ENCODE measurements around the gene ZNF646.

Gene ZNF646

GRCh38 chr16:31083981-31084380, 9.8 kb downstream of the ZNF646 start:
- Mint-ChIP-seq H3K27ac (no peak overlapping the region), H3K9me3 (no peaks in the 10 kb centered on the region), H3K4me1 (ENCODE audit: low read depth) (peaks cover 41% of the 10 kb centered on the region), H3K27me3 (no peaks in the 10 kb centered on the region), H3K4me3 (no peak overlapping the region), H3K36me3 (ENCODE audit: low read depth) (peaks cover 99% of the 10 kb centered on the region)
- intact Hi-C loops (cut with micrococcal nuclease) = no loop called here

- intact Hi-C loops (cut with micrococcal nuclease) = no loop called here
- H3K36me3 Mint-ChIP-seq (ENCODE audit: low read depth) = peaks cover 99% of the 10 kb centered on the region
- no peak overlapping the region for H3K4me3 Mint-ChIP-seq
- no peaks in the 10 kb centered on the region for H3K9me3 Mint-ChIP-seq
- H3K27ac Mint-ChIP-seq = no peak overlapping the region
- H3K4me1 Mint-ChIP-seq (ENCODE audit: low read depth) = peaks cover 34% of the 10 kb centered on the region
- no peaks in the 10 kb centered on the region for H3K27me3 Mint-ChIP-seq
Measured at GRCh38 chr16:31084584-31085302, 10.5 kb downstream of the ZNF646 start.

DNA sequence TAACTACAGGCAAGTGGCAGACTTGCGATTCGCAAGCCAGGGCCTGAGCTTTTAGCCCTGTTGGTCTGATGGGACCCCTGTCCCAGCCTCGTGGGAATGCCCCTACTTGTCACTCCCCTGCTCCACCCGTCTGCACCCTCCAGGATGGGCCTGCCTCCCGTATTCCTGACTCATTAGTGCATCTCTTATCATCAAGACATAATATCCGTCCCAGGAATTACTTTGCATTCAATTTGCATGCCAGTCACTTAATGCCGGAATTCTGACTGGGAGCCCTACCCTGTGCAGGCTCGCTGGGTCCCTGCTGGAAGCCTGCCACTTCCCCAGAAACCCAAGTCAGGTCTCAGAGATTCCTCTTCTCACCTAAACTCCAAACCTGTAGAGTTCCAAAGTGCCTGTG, 11.2 kb downstream of the ZNF646 start:
- Mint-ChIP-seq H3K4me1 (ENCODE audit: low read depth) (peaks cover 27% of the 10 kb centered on the region), H3K36me3 (ENCODE audit: low read depth) (peaks cover 99% of the 10 kb centered on the region), H3K27me3 (no peaks in the 10 kb centered on the region), H3K27ac (no peak overlapping the region), H3K9me3 (no peaks in the 10 kb centered on the region), H3K4me3 (no peak overlapping the region)
- intact Hi-C loops (cut with micrococcal nuclease) = no loop called here

DNA sequence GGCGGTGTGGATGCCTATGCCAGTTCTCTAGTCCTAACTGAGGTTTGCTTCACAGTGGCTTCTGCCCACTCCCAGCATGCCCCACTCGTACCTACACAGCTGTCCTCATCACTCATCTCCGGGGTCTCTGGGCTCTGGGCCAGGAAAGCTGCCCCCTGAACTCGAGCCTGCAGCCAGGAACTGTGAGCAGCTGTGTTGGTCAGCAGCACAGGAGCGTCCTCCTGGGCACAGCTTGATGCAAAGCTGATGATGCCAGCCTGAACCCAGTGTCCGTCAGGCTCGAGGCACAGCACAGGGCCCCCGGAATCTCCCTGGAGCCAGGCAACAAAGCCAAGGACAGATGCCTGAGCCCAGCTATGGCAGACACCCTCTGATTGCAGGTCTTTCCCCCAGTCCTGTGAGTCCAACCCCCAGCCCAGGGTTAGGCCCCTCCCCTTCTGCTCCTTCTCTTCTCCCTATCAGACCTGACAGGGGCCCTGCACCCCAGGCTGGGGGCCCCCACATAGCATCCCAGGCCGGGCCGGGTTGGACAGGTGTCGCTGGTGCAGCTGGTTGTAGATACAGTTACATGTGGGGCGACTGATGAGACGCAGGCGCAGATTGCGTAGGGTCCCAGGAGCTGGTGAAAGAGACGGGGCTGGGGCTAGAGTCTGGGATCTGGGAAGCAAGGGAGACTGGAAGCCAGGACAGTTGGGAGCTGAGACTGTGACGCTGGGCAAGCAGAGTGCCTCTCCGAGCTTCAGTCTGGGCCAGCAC, 11.8 kb downstream of the ZNF646 start:
- intact Hi-C loops (cut with micrococcal nuclease) = no loop called here
- Mint-ChIP-seq H3K36me3 (ENCODE audit: low read depth) (peaks cover 99% of the 10 kb centered on the region), H3K4me3 (no peak overlapping the region), H3K27me3 (no peaks in the 10 kb centered on the region), H3K9me3 (no peaks in the 10 kb centered on the region), H3K27ac (peak overlapping the region; percentile 7), H3K4me1 (ENCODE audit: low read depth) (peaks cover 25% of the 10 kb centered on the region)

- H3K4me1 Mint-ChIP-seq (ENCODE audit: low read depth) = peaks cover 20% of the 10 kb centered on the region
- H3K36me3 Mint-ChIP-seq (ENCODE audit: low read depth) = peaks cover 99% of the 10 kb centered on the region
- H3K27ac Mint-ChIP-seq = peak overlapping the region; percentile 7
- no peaks in the 10 kb centered on the region for H3K27me3 Mint-ChIP-seq
- no peaks in the 10 kb centered on the region for H3K9me3 Mint-ChIP-seq
- H3K4me3 Mint-ChIP-seq = no peak overlapping the region
- intact Hi-C loops (cut with micrococcal nuclease) = no loop called here
Measured at GRCh38 chr16:31086629-31086906, 12.3 kb downstream of the ZNF646 start.

DNA sequence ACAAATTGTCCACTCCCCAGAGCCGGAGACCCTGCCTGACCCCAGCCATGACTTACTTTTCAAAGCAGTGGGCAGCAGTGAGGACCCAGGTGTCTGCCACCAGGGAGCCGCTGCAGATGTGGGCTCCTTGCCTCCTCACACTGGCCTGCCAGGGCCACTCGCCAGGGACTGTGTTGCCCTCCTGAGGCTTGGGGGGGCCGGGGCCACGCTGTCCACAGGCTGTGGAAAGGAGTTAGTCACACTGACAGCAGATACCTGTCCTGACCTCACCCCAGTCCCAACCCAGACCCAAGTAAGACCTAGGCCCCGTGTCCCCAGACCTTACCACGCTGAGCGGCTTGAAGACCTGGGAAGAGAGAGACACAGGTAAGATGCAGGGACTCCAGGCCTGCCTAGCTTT, 13.3 kb downstream of the ZNF646 start:
- no peak overlapping the region for H3K27ac Mint-ChIP-seq
- intact Hi-C loops (cut with micrococcal nuclease) = no loop called here
- peaks cover 12% of the 10 kb centered on the region for H3K4me1 Mint-ChIP-seq (ENCODE audit: low read depth)
- no peaks in the 10 kb centered on the region for H3K27me3 Mint-ChIP-seq
- H3K4me3 Mint-ChIP-seq = no peak overlapping the region
- H3K9me3 Mint-ChIP-seq = no peaks in the 10 kb centered on the region
- H3K36me3 Mint-ChIP-seq (ENCODE audit: low read depth) = peaks cover 96% of the 10 kb centered on the region

- H3K27ac Mint-ChIP-seq = no peak overlapping the region
- no peaks in the 10 kb centered on the region for H3K9me3 Mint-ChIP-seq
- H3K27me3 Mint-ChIP-seq = no peaks in the 10 kb centered on the region
- intact Hi-C loops (cut with micrococcal nuclease) = no loop called here
- H3K4me3 Mint-ChIP-seq = no peak overlapping the region
- H3K36me3 Mint-ChIP-seq (ENCODE audit: low read depth) = peaks cover 93% of the 10 kb centered on the region
- peaks cover 12% of the 10 kb centered on the region for H3K4me1 Mint-ChIP-seq (ENCODE audit: low read depth)
Measured at GRCh38 chr16:31087971-31088370, 13.7 kb downstream of the ZNF646 start.

DNA sequence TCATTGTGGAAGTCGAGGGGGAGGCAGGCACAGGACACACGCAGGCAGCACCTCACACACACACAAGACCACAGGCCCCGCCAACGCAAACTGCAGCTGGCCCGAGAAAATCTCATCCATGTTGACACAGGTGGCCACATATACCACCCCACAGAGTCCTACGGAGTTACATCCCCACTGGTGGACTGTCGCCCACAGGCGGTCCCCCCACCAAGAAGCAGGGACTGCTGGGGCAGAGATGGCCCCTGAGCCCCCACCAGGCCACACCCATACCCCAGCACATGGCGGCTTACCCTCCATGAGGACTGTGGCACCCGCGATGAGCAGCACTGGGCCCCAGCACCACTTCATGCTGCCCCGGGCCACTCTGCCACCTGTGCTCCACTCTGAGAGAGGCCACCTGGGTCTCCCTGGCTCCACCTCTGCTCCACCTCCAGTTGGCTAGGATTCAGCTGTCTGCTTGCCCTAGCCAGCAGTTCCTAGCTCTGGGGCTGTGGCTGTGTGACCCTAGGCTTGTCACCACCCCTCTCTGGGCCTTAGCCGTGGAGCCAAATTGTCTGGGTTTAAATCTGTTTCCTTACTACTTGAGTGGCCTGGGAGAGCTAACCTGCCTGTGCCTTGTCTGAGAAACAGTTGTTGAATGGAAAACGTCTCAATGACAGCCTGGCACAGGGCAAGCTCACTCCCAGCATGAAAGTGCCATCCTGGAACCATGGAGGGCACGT, 14.4 kb downstream of the ZNF646 start, which contains the start of gene PRSS53:
Gene PRSS53 (minus strand): TSS at position 485 of the 725 bp plus-strand sequence. CDS start 134 bp downstream, at position 351.
- intact Hi-C loops (cut with micrococcal nuclease) = no loop called here
- no peak within 1 kb of the TSS for H3K27ac Mint-ChIP-seq
- H3K9me3 Mint-ChIP-seq = no peaks in the 10 kb centered on the region
- H3K4me3 Mint-ChIP-seq = no peak within 1 kb of the TSS
- H3K4me1 Mint-ChIP-seq (ENCODE audit: low read depth) = peaks cover 16% of the 10 kb centered on the region
- peaks cover 87% of the 10 kb centered on the region for H3K36me3 Mint-ChIP-seq (ENCODE audit: low read depth)
- H3K27me3 Mint-ChIP-seq = no peaks in the 10 kb centered on the region

DNA sequence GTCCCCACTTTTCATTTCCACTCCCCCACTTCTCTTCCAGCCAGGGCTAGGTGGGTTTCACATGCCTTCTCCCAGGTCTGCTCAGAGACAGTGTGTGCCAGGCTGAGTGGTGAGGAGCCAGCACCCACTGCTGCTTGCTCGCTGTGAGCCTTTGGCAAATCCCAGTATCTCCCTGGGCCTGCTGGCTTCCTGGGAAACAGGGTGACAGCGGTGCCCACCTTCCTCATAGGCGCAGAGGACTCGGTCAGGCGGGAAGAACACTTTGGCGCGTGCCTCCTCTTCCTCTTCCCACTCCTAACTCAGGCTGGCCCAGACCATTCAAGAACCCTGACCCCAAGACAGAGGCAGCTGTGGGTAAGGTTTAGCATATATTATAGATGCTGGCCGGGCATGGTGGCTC, 15.0 kb downstream of the ZNF646 start:
- no peak overlapping the region for H3K27ac Mint-ChIP-seq
- intact Hi-C loops (cut with micrococcal nuclease) = no loop called here
- H3K9me3 Mint-ChIP-seq = no peaks in the 10 kb centered on the region

DNA sequence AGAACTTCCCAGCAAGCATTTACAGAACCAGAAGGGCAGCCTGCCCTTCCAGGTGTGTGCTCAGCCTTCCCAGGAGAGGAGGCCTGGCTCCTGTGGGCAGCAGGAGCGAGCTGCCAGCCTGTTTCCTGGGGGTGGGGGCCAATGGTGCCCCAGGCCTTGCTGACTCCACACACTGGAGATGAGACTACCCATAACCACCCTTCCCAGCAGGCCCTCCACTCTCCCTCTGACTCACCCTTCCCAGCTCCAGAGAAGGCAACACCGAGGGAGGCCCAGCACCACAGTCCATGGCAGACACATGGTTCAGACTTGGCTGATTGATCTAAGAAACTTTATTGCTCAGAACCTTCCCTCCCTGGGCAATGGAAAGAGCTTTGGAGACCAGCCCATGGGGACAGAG, 16.3 kb downstream of the ZNF646 start:
- no peak overlapping the region for H3K27ac Mint-ChIP-seq
- peaks cover 75% of the 10 kb centered on the region for H3K36me3 Mint-ChIP-seq (ENCODE audit: low read depth)
- intact Hi-C loops (cut with micrococcal nuclease) = loop anchor here (10.0 kb wide), 2 partner anchors 136 to 354 kb away; partner anchors contain the start of genes SETD1A and ZNF843
- H3K4me1 Mint-ChIP-seq (ENCODE audit: low read depth) = peaks cover 27% of the 10 kb centered on the region
- H3K27me3 Mint-ChIP-seq = no peaks in the 10 kb centered on the region
- no peaks in the 10 kb centered on the region for H3K9me3 Mint-ChIP-seq
- no peak overlapping the region for H3K4me3 Mint-ChIP-seq

More for the DNA sequence above, 15.0 kb downstream of the ZNF646 start:
- H3K4me1 Mint-ChIP-seq (ENCODE audit: low read depth) = peaks cover 22% of the 10 kb centered on the region
- no peaks in the 10 kb centered on the region for H3K27me3 Mint-ChIP-seq
- no peak overlapping the region for H3K4me3 Mint-ChIP-seq
- H3K36me3 Mint-ChIP-seq (ENCODE audit: low read depth) = peaks cover 85% of the 10 kb centered on the region

- intact Hi-C loops (cut with micrococcal nuclease) = loop anchor here (10.0 kb wide), 2 partner anchors 138 to 352 kb away; partner anchors contain the start of genes SETD1A and ZNF843
- H3K36me3 Mint-ChIP-seq (ENCODE audit: low read depth) = peaks cover 58% of the 10 kb centered on the region
- H3K27ac Mint-ChIP-seq = no peak overlapping the region
- no peaks in the 10 kb centered on the region for H3K9me3 Mint-ChIP-seq
- H3K27me3 Mint-ChIP-seq = no peaks in the 10 kb centered on the region
- H3K4me3 Mint-ChIP-seq = no peak overlapping the region
- H3K4me1 Mint-ChIP-seq (ENCODE audit: low read depth) = peaks cover 37% of the 10 kb centered on the region
Measured at GRCh38 chr16:31092330-31092729, 18.1 kb downstream of the ZNF646 start.

DNA sequence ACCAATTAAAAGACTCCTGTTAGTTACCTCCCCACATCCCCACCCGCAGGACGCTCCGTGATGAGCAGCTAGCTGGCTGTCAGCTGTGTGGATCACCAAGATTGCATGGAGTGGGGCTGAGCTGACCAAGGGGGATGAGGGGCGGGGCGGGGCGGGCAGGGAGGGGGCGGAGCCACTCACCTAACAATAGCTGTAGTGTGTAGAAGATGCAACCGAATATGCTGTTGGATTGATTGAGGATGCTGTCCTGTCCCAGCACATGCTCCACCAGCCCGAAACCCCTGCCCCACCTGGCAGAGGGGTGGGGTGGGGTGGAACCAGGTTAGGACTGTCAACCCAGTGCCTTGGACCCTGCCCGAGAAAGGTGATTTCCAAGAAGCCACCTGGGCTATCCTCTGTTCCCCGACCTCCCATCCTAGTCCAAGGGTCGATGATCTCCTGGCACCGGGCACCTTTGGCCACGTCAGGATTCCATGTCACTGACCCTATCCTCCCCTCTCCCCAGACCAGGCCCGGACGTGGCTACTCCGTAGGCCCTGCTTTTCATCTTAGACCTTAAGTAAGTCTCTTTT, 19.0 kb downstream of the ZNF646 start:
- peaks cover 37% of the 10 kb centered on the region for H3K4me1 Mint-ChIP-seq (ENCODE audit: low read depth)
- no peaks in the 10 kb centered on the region for H3K27me3 Mint-ChIP-seq
- no peak overlapping the region for H3K27ac Mint-ChIP-seq
- H3K36me3 Mint-ChIP-seq (ENCODE audit: low read depth) = peaks cover 49% of the 10 kb centered on the region
- intact Hi-C loops (cut with micrococcal nuclease) = loop anchor here (10.0 kb wide), 2 partner anchors 138 to 352 kb away; partner anchors contain the start of genes SETD1A and ZNF843
- H3K9me3 Mint-ChIP-seq = no peaks in the 10 kb centered on the region
- H3K4me3 Mint-ChIP-seq = peak overlapping the region; percentile 44

GRCh38 chr16:31094088-31094423, 19.8 kb downstream of the ZNF646 start:
- no peaks in the 10 kb centered on the region for H3K27me3 Mint-ChIP-seq
- H3K4me1 Mint-ChIP-seq (ENCODE audit: low read depth) = peaks cover 37% of the 10 kb centered on the region
- intact Hi-C loops (cut with micrococcal nuclease) = loop anchor here (2.0 to 10.0 kb wide), 4 partner anchors 19 to 351 kb away; partner anchors contain the start of genes SETD1A, STX4, ZNF646 and ZNF668
- H3K36me3 Mint-ChIP-seq (ENCODE audit: low read depth) = peaks cover 41% of the 10 kb centered on the region
- H3K4me3 Mint-ChIP-seq = peak overlapping the region; percentile 88
- H3K27ac Mint-ChIP-seq = peak overlapping the region; percentile 83
- H3K9me3 Mint-ChIP-seq = no peaks in the 10 kb centered on the region
